Nephron (organoid): Measurements from ENCODE around the gene TSPAN14.

Source experiments
- H3K27ac Mint-ChIP-seq, 3 experiments: 2 replicates each; pipeline ENCODE4 v1.8.0; 2020; ENCODE audit warnings: mixed read lengths in 3 of 3, mild to moderate bottlenecking in 2 of 3, moderate library complexity in 1 of 3
- H3K27me3 Mint-ChIP-seq: 2 replicates; pipeline ENCODE4 v1.8.0; 2021; ENCODE audit warnings: low read depth, mild to moderate bottlenecking, moderate library complexity, mixed read lengths
- H3K36me3 Mint-ChIP-seq: 2 replicates; pipeline ENCODE4 v1.8.0; 2020; ENCODE audit warnings: low read depth, mixed read lengths
- H3K4me1 Mint-ChIP-seq: 2 replicates; pipeline ENCODE4 v1.8.0; 2020; ENCODE audit warnings: mixed read lengths
- H3K4me3 Mint-ChIP-seq, 3 experiments: 2 replicates each; pipeline ENCODE4 v1.8.0; 2020; ENCODE audit warnings: mild to moderate bottlenecking in 3 of 3, mixed read lengths in 3 of 3, moderate library complexity in 2 of 3
- H3K9me3 Mint-ChIP-seq: 2 replicates; pipeline ENCODE4 v1.8.0; 2020; ENCODE audit warnings: mixed read lengths
- TF ChIP-seq, protein P1 (sequence below), 3 experiments: fragments of 200-600 bp; sonication (generic); IDR thresholded peaks; one replicate each; pipeline ENCODE4 v1.5.0; 2021; ENCODE audit warnings: antibody characterized with exemption in 3 of 3; ENCODE audit not compliant: unreplicated experiment in 3 of 3

Gene TSPAN14

DNA sequence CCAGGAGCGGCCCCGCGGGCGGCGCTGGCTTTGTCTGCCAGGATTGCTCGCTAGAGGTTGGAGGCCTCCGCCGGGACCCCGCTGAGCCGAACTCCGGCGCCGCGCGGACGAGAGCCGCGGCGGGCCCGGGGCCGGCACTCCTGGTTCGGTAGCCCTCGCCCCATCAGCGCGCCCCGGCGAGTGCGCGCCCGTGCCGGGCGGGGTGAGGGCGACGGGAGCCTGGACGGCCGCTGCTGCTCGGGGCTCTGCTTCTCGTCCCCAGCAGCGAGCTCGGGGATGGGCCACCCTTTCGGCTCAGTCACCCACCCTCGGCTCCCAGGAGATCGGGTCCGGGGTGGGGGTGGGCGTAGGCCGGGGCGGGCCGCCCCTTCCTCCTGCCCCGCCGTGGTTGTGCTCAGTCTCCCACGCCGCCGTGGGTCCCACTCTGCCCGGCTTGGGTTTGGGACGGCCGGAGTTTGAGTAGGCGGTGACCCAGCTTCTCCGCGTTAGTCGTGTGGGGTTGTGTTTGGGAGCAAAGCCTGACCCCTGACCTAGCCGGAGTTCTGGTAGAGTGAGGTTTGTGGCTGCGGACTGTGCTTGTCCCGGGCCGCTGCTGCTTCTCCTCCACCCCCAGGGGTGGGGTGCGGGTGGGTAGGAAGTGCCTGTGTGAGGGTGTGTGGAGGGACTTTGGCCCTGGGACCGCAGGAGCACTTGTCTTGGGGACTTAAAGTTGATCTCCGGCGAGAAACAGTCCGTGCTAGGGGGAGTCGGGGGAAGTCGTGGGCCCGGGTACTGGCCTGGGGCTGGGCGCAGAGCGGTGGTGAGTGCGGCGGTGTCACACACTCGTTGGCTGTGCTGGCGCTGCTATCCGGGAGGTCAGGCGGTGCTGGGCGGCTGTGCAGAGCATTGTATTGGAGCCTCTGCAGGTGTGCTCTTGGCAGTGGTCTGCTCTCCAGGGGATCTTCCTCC, 677 bp downstream of the TSPAN14 start:
- Mint-ChIP-seq H3K36me3 (no peaks in the 10 kb centered on the region), H3K4me1 (peaks cover 43% of the 10 kb centered on the region), H3K9me3 (no peaks in the 10 kb centered on the region), H3K4me3 (peak overlapping the region; percentile 91 to 98 (median 96)), H3K27ac (peak overlapping the region; percentile 93 to 97 (median 95)), H3K27me3 (peaks cover 7% of the 10 kb centered on the region)
- TF ChIP-seq, protein P1, sequence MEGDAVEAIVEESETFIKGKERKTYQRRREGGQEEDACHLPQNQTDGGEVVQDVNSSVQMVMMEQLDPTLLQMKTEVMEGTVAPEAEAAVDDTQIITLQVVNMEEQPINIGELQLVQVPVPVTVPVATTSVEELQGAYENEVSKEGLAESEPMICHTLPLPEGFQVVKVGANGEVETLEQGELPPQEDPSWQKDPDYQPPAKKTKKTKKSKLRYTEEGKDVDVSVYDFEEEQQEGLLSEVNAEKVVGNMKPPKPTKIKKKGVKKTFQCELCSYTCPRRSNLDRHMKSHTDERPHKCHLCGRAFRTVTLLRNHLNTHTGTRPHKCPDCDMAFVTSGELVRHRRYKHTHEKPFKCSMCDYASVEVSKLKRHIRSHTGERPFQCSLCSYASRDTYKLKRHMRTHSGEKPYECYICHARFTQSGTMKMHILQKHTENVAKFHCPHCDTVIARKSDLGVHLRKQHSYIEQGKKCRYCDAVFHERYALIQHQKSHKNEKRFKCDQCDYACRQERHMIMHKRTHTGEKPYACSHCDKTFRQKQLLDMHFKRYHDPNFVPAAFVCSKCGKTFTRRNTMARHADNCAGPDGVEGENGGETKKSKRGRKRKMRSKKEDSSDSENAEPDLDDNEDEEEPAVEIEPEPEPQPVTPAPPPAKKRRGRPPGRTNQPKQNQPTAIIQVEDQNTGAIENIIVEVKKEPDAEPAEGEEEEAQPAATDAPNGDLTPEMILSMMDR (IDR thresholded peaks at IDR 0.05; ENCODE audit: unreplicated experiment in 3 of 3), result no peak

DNA sequence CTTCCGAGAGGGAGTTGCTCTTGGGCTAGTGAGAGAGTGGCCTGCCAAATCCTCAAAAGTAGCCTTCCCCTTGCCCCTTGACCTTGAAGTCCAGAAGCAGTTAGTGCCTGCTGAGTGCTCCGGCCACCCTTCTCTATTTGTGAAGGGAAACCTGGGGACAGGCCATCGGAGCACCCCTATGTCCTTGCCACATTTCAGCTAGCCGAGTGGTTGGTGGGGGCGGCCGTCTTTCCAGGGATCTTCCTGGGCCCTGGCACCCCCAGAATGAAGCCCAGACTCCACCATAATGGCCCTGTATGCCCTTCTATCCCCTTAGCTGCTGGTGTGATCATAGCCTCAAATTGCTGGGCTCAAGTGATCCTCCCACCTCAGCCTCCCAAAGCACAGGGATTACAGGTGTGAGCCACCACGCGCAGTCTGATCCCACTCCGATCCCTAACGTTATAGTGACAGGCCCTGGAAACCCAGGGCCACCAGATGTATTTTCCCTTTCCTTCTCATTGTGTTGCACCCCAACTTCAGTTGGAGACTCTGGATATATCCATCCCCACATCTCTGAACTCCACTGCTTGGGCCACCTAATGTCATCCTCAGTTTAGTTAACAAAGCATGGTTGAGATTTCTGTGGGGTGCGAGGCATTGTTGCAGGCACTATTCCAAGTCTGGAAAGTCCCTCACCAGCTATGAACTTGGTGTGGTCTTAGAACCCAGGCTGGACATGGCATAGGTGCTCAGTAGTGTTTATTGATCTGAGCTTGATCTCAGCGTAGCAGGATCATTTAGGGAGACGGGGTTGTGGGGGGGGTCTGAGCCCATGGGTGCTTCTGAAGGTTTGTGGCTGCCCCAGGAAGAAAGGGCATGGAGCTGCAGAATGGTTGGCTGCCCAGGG, 1.6 kb downstream of the TSPAN14 start:
- Mint-ChIP-seq H3K9me3 (no peaks in the 10 kb centered on the region), H3K4me3 (peak overlapping the region; percentile 91 to 98 (median 96)), H3K36me3 (no peaks in the 10 kb centered on the region), H3K4me1 (peaks cover 52% of the 10 kb centered on the region), H3K27ac (peak overlapping the region; percentile 93 to 97 (median 95)), H3K27me3 (peaks cover 7% of the 10 kb centered on the region)
- TF ChIP-seq, protein P1 (IDR thresholded peaks at IDR 0.05; ENCODE audit: unreplicated experiment in 3 of 3), result no peak

DNA sequence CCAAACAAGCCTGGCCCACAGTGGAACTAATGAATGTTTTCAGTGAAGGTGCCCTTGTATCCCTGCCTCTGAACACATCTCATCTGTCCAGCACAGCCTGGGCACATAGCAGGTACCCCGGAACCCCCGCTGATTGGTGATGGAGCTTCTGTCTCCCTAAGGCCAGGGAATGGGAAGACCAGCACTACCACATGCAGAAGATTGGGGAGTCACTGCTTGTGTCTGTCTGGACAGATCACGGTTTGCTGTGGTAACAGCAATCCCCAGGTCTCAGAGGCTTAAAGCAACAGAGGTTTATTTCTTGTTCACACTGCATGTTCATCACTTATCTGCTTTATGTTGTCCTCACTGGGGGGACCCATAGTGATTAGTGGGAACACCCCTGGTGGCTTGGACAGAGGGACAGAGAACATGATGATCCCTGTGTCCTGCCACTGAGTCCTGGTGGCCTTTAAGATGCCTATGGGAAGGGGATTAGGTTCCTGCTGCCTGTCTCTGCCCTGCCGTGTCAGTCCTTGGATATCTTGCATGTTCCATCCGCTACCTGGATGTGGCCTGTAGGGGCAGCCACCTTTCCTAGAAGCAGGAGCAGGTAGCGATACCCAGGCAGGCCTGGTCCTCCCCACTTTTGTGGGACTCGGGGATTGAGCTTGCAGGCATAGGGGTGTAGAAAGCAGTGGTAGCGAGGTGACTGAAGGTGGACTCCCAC, 3.6 kb downstream of the TSPAN14 start:
- TF ChIP-seq, protein P1 (IDR thresholded peaks at IDR 0.05; ENCODE audit: unreplicated experiment in 3 of 3), result no peak
- peak overlapping the region; percentile 58 to 82 (median 61) for H3K27ac Mint-ChIP-seq
- H3K9me3 Mint-ChIP-seq, result no peaks in the 10 kb centered on the region
- H3K27me3 Mint-ChIP-seq, result peaks cover 7% of the 10 kb centered on the region
- H3K36me3 Mint-ChIP-seq, result no peaks in the 10 kb centered on the region
- H3K4me3 Mint-ChIP-seq, result peak overlapping the region; percentile 51 to 58 (median 52)
- peaks cover 72% of the 10 kb centered on the region for H3K4me1 Mint-ChIP-seq

GRCh38 chr10:80458263-80458625, 4.1 kb downstream of the TSPAN14 start:
- H3K27ac Mint-ChIP-seq, result peak overlapping the region; percentile 58 to 82 (median 61)
- TF ChIP-seq, protein P1 (IDR thresholded peaks at IDR 0.05; ENCODE audit: unreplicated experiment in 3 of 3), result no peak
- peak overlapping the region; percentile 30 to 69 (median 52) for H3K4me3 Mint-ChIP-seq
- H3K9me3 Mint-ChIP-seq, result no peaks in the 10 kb centered on the region
- H3K27me3 Mint-ChIP-seq, result peaks cover 7% of the 10 kb centered on the region
- no peaks in the 10 kb centered on the region for H3K36me3 Mint-ChIP-seq
- peaks cover 76% of the 10 kb centered on the region for H3K4me1 Mint-ChIP-seq

GRCh38 chr10:80458638-80459037, 4.5 kb downstream of the TSPAN14 start:
- peak overlapping the region; percentile 58 to 61 (median 61) for H3K27ac Mint-ChIP-seq
- H3K4me1 Mint-ChIP-seq, result peaks cover 76% of the 10 kb centered on the region
- peak overlapping the region; percentile 30 to 69 (median 52) for H3K4me3 Mint-ChIP-seq
- no peaks in the 10 kb centered on the region for H3K36me3 Mint-ChIP-seq
- peaks cover 7% of the 10 kb centered on the region for H3K27me3 Mint-ChIP-seq
- TF ChIP-seq, protein P1 (IDR thresholded peaks at IDR 0.05; ENCODE audit: unreplicated experiment in 3 of 3), result no peak
- no peaks in the 10 kb centered on the region for H3K9me3 Mint-ChIP-seq
